CD4-positive, alpha-beta T cell treated with Interleukin-17A for 4 hours (primary cell): Measurements from ENCODE around the gene AP2A2.

ENCODE experiments used
- DNase-seq: peaks from one replicate; pipeline ENCODE4 v3.0.0-alpha.2; 2020; ENCODE audit warnings: mixed read lengths

AP2A2 gene

DNA sequence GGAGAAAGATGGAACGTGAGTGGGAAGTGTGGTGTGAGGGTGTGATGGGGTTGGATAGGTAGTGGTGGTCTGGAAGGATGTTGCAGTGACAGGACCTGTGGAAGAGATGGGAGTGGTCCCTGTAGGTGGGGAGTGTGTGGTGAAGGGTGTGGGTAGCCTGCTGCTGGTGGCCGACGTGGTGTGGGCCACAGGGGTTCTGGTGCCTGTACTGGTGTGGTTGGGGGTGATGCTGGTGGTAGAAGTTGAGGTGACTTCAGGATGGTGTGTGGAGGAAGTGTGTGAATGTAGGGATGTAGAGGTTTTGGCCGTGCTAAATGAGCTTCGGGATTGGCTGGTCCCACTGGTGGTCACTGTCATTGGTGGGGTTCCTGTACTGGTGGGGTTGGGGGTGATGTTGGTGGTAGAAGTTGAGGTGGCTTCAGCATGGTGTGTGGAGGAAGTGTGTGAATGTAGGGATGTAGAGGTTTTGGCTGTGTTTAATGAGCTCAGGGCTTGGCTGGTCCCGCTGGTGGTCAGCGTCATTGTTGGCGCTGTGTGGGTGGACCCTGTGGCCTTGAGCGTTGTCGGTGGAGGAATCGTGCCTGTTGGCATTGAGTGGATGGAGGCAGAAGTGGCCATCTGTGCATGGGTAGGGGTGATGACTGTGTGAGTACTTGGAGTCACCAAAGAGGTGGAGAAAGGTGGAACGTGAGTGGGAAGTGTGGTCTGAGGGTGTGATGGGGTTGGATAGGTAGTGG, 91.8 kb downstream of the AP2A2 start:
- DNase-seq = no peak

DNA sequence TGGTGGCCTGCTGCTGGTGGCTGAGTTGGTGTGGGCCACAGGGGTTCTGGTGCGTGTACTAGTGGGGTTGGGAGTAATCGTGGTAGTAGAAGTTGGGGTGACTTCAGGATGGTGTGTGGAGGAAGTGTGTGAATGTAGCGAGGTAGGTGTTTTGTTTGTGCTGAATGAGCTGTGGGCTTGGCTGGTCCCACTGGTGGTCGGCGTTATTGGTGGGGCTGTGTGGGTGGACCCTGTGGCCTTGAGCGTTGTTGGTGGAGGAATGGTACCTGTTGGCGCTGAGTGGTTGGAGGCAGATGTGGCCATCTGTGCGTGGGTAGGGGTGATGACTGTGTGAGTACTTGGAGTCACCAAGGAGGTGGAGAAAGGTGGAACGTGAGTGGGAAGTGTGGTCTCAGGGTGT, 92.4 kb downstream of the AP2A2 start:
- no peak for DNase-seq

DNA sequence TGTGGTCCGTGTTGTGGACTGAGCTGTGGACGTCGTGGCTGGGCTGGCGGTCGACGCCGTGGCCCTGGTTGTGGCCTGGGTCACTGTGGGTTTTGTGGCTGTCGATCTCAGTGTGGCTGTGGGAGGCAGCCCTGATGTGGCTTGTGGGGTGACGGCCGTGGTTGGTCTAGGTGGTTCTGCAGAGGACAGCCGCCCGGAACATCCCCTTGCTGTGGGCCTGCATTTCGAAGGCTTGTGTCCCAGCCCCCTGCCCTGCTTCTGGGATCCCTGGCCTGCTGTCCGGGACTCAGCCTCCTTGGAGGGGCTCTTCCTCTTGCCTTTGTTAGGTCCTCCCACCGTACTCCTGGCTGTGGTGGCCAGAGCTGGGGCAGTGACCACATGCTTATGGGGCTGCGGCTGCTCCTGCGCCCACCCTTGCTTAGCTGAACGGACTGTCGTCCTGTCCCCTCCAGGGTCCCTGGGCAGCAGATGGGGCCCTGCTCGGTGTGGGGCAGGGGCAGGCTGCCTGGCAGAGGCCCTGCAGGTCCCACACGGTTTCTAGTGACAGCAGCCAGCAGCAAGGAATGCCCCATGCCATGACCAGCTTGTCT, 93.7 kb downstream of the AP2A2 start:
- no peak for DNase-seq

DNA sequence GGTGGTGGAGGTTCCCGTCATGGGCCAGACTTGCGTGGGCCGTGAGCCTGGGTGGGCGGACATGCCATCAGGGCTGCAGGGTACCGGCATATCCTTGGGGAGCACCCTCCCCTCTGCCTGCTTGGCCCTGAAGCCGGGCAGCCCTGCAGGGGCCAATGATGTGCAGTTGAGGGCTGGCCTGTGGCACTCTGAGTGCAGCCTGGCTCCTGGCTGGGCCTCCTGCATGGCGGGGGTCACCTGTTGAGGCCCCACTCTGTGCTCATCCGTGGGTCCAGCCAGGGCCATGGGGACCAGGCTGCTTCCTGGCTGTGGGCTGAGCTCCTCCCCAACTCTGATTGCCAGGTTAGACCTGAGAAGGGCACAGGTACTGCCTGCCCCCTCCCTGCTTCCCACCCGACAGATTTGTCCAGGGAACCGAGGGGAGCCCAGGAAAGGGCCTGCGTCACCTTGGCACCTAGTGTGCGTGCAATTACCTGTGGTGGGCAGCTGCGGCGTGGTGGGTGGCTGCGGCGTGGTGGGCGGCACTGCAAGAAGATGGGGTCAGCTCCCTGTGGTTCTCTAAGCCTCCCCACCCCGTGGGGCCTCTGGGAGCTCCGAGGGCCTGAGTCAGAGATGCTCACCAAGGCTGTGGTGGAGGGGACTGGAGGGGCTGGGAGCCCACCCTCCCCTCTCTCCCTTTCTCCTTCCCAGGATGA, 94.7 kb downstream of the AP2A2 start:
- DNase-seq = no peak

DNA sequence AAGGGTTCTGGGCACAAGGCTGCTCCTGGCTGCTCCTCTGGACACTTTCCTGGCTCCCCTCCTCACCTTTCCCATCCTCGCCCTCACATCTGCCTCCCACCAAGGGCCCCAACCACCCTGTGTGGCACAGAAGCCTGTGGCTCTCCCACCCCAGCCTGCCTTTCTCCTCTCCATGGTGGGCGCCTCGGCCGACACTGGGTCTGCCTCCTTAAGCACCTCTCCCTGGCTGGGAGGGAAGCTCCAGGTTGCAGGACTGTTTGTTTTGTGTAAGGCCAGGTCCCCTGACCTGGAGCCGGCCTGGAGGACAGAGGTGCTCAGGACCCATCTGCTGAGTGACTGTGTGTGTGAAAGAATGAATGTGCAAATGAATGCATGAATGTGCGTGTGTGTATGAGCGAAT, 96.7 kb downstream of the AP2A2 start:
- DNase-seq = no peak

DNA sequence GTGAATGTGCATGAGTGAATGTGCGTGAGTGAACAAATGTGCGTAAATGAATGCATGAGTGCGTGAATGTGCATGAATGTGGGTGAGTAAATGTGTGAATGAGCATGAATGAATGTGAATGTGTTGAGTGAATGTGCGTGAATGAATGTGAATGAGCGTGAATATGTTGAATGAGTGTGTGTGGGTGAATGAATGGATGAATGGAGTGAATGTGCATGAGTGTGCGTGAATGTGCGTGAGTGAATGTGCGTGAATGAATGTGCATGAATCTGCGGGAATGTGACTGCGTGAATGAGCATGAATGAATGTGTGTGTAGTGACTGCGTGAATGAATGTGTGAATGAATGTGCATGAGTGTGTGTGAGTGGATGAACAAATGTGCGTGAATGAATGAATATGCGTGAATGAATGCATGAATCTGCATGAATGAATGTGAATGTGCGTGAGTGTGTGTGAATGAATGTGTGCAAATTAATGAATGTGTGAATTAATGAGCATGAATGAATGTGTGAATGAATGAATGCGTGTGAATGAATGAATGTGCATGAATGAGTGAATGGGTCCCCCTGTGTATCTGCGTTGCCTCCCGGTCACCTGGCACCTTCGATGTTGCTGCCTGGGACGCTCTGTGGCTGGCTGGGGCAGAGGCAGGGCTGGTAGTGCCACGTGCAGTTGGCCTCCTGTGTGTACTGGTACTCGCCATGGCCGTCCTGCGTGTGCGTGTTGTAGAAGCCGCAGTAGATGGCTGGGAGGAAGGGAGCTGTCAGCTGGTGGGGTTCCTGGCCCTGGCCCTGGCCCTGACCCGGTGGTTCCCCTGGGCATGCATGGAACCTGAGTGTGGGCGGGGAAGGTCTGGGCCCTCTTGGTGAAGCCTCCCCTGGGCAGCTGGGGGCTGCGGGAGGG, 97.5 kb downstream of the AP2A2 start:
- DNase-seq = no peak

DNA sequence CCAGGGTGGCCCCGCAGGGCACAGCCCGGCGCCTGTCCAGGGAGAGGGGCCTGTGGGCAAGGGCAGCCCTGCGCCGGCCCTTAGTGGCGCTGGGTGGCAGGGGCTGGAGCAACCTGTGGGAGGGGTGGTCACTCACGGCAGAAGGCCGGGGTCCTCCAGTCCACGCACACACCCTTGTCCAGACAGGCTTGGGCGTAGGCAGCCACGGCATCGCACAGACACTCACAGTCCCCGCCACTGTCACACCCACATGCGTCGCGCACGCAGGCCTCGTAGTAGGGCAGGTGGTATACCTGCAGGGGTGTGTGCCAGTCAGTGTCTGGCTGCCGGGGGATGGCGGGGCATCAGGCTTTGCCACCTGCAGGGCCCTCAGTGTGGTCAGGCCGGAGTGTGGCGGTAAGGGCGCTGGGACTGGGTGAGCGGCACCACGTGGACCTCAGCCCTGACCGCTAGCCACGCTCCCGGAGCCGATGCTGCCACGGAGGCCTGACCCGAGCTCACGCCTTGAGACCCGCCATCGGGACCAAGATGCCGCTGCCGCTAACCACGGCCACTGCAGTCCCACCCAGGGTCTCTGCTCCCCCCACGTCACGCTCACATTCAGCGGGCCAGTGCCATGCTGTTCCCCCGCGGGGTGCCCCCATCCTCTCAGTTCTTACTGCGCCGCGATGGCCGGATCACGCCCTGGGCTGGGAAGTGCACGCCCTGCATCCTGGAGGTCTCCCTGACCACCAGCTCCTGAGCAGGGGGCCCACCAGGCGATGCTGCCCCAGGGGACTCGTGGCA, 98.3 kb downstream of the AP2A2 start:
- no peak for DNase-seq

DNA sequence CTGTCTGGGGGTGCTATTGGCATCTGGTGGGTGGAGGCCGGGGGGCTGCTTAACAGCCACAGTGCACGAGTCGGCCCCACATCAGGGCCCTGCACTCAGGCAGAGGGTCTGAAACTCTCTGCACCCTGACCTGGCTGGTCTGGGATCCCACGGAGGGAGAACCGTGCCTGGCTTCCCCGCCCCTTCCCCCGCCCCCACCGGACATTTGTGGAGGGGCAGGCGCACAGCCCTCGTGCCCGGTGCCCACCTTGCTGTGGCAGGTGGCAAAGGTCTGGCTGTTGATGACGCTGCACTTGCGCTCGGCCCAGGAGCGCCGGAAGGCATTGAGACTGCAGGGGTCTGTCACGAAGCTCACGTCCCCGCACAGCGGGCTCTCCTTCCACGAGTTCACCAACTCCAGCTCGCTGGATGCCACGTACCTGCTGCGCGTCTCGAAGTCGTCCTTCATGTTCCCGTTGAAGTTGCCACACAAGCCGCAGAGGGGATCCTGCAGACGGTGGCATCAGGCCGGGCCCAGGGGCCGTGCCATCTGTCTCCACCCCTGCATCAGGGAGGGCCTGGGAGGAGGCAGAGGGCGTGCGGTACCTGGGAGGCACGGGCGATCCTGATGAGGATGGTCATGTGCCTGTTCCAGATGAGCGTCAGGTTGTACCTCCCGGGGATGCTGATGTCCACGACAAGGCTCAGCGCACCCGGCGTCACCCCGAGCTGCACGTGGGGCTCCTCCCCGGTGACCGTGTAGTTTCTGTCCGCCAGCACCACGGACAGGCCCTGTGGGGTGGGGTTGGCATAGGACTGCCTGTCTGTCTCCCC, 99.1 kb downstream of the AP2A2 start:
- DNase-seq = no peak

DNA sequence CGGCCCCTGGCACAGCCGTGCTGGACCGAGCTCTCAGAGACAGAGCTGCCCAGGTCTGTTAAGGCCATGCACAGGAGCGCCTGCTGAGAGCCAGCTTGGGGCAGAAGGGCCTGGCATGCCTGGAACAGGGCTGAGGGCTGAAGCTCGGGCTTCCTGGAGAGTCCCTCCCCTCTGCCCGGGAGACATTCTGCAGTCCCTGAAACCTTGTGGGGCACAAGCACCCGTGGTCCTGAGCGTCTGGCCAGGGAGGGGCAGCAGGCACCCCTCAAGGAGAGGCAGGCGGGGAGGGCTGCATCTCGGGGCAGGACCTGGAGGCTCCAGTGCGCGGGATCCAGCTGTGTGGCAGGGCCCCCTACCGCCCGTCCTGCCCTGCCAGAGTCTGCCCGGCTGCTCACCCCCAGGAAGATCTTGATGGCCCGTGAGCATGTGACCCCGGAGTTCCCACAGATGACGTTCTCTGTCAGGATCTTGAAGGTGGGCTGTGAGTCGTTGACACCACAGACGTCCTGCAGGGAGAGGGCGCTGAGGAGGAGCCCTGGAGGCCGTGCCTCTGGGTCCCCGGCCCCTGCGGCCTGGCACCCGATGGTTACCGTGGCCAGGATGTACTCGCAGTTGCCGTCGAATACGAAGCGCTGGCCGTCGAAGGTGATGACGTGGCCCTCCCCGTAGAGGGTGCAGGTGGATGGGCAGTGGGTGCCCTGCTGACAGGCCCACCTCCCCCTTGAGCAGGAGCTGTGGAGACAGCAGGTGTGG, 99.9 kb downstream of the AP2A2 start:
- no peak for DNase-seq

DNA sequence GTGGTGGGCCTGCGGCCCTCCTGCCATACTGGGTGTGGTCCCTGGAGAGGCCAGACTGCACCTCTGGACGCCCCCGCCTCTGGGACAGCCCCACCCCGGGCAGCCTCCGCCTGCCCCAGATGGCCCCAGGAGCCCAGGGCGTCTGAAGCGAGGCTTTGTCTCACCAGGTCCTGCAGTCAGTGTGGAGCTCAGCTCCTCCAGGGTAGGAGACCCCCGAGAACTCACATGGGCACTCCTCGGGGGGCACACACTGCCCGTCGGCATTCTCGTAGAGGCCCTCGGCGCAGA, 100.4 kb downstream of the AP2A2 start:
- no peak for DNase-seq

DNA sequence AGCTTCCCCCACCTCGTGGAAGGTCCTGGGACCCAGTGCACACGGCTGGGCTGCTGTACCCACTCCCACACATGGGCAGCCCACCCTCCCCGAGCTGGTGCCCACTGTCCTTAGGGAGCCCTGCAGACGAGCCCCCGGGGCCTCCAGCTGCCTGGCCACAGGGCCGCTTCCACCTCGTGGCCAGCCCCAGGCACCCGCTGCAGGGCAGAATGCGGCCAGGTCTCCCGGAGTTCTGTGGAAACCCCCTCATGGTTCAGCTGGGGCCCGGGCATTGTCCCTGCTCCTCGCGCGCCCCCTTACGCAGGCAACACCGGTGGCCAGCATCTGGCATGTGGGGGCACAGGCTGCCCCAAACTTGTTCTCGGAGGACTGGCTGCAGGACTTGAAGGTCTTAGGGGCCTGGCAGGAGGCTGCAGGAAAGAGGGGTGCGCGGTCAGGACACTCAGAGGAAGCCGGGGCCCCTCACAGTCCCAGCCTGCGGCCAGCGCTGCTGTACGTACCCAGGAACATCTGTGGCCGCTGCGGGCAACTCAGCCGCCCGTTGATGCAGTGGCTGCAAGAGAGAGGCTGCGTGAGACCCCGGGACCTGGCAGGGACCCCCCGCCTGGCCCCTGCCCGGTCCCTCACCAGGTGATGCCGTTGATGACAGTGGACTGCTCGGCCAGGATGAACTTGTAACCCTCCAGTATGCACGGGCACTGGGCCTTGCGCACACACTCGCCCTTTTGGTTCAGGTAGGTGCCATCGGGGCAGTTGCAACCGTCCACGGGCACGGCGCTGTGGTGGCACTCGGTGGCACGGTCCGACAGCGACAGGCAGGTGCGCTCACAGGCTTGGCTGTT, 101.2 kb downstream of the AP2A2 start:
- DNase-seq = no peak

DNA sequence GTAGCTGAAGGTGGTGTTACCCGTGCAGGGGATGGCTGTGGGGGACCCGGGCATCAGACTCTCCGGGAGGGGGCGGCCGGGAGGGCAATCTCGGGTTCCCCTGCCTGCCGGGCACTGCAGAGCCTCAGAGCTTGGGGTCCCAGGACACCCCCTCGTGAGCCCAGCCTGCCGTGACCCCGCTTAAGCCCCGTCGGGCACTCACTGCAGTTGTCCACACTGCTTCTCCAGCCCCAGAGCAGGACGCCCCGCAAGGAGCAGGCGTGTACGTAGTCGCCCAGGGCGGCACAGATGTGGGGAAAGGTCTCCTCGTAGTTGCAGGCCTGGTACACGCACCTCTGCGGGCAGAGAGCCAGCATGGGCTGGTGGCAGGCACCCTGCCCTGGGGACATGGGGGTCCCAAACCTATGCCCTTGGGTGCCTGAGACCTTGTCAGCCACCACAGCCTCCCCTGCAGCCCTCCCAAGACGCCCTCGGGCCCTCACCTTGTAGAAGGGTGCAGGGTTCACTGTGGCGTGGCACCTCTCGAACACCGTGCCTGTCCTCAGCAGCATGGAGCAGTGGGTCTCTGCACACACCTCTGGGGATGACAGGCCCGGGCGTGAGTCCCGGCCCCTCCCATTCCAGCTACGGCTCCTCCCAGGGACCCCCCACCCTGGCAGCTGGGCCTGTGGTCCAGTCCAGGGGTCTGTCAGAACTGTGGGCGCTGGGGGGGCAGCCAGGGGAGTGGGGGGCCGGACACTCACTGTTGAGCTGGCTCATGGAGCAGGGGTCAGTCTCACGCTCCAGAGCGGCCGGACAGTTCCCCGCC, 102.0 kb downstream of the AP2A2 start:
- DNase-seq = no peak

DNA sequence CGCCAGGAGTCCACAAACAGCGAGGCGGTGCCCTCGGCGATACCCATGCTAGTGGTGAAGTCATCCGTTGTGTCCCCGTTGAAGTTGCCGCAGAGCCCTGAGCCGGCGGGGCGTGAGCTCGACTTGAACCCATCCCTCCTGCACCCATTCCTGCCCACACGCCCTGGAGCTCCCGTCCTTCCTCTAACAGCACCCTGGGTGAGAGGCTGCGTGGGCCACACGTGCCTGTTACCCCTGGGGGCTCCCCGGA, 102.5 kb downstream of the AP2A2 start:
- no peak for DNase-seq

DNA sequence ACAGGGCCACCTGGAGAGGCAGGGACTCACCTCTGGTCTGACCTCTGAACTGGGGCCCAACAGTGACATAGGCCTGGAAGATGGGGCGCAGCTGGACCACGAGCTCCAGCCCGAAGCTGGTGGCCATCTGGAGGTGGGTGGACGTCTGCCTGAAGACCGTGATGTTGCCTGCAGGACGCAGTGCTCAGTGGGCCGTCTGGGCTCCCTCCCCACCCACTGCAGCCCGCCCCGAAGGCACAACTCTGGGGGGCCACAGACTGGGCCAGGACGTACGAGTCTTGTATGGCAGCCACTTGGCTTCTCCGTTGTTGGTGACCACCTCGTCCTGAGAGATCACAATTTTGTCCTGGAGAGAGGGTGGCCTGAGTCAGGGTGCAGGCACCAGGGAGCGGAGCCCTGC, 102.9 kb downstream of the AP2A2 start:
- no peak for DNase-seq

DNA sequence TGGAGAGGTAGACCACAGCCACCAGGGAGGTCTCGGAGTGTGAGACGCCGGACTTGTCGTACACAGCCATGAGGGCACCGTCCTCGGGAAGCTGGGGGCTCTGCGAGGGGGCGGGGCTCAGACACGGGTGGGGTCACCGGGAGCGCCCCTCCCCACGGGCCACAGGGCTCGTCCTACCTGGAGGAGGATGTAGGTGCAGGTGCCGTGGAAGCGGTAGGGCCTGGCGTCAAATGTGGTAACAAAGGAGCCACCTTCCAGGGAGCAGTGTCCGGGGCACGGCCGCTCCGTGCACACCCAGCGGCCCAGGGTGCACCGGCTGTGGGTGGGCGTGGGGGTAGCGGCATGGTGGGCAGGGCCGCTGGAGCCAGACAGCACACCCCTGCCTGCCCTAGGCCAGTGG, 103.4 kb downstream of the AP2A2 start:
- DNase-seq = no peak

DNA sequence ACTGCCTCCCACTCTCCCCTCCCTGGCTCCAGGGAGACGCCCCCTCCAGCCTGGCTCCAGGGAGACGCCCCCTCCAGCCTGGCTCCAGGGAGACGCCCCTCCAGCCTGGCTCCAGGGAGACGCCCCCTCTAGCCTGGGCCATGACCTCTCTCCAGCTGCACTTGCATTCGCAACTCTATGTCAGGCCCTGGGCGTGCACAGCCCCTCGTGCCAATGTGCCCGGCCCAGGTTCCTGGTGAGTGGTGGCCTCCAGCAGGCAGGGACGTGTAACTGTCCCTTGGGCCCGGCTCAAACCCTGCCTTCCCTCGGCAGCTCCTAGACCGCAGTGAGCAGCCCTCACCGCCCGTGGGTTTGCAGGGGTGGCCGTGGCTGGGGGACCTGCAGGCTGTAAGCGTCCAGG, 104.0 kb downstream of the AP2A2 start:
- no peak for DNase-seq

DNA sequence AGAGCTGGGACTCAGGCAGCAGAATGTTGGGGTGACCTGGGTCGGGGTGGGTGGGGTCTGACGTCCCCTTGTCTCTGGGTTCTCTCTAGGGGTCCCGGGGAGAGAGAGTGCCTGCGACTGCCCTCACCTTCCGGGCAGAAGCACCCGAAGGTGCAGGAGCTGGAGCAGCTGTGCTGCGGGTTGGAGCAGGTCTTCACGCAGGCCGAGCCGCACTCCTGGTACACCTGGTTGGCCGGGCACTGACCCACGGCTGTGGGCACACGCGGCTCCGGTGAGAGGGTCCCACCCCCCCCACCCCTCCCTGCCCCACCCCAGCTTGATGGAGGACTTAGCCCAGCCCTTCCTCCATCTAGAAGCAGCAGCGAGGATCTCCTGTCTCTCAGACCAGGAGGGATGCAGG, 104.4 kb downstream of the AP2A2 start:
- DNase-seq = no peak

DNA sequence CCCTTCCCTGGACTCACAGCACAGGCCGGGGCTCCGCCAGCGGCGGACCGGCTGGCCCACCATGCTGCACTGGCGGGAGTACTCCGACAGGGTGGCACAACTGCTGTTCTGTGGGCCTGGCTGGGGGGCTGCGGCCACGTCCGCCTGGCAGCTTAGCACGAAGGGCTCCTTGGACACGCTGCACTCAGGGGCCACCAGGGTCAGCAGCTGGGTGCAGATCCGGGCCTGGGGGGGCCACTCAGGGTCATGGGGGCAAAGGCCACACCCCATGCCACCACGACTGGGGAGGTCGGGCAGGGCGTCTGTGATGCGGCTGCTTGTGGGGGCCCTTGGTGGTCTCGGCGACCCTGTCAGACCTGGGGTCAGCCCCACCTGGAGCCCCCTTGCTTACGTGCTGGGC, 104.9 kb downstream of the AP2A2 start:
- no peak for DNase-seq

DNA sequence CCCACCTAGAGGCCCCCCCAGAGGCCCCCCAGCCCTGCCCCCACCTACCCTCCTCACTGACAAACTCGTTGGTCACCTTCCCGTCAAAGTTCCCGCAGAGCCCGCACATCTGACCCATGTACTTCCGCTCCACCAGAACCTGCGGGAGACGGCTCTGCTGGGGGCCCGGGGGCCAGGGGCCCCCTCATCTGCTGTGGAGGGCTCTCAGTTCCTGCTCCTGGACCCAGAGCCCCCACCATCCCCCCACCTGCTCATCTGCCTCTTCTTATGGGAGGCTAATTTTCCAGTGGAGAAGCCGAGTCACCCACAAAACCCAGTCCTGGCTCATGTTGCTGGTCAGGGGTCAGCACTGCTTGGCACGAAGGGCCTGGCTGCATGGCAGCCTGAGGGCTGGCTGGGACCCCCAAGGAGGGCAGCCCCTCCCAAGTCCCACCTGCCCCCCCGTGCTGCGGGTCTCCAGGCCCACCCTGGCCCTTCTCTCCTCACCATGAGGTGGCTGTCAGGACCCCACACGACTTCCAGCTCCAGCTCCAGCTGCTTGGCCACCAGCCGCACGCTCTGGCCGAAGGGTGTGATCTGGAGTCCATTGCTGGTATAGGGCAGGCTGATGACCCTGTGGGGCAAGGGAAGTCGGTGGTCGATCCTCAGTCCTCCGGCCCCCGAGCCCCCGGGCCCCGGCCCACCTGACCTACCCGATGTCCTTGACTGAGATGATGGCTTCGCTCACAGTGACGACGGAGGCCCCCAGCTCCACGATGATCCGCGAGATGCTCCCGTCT, 105.6 kb downstream of the AP2A2 start:
- no peak for DNase-seq
